ENCODE measurements around the gene ADGRL4.
"Not testable (repeated sequence)": the region's sequence is repeated elsewhere in the genome, so short reads cannot be mapped to it uniquely, and the experiment has no call there.

- TF ChIP-seq NANOG (IDR thresholded peaks at IDR 0.05; ENCODE audit: borderline replicate concordance); CTCF (conservative IDR thresholded peaks at IDR 0.05; ENCODE audit: low read depth in 2 of 2); POLR2AphosphoS5 (IDR thresholded peaks at IDR 0.05; ENCODE audit: low read depth); JUNB (IDR thresholded peaks at IDR 0.05; ENCODE audit: unreplicated experiment); EZH2 (IDR thresholded peaks at IDR 0.05; ENCODE audit: low read depth, unreplicated experiment); ZNF114 (CRISPR knock-in tag; IDR thresholded peaks at IDR 0.05); EZH2phosphoT487 (IDR thresholded peaks at IDR 0.05; ENCODE audit: unreplicated experiment); CREB1 (CRISPR knock-in tag; IDR thresholded peaks at IDR 0.05; ENCODE audit: low read depth); STAT1 (IDR thresholded peaks at IDR 0.05; ENCODE audit: unreplicated experiment): not testable (repeated sequence)
- TF ChIP-seq, protein P1, sequence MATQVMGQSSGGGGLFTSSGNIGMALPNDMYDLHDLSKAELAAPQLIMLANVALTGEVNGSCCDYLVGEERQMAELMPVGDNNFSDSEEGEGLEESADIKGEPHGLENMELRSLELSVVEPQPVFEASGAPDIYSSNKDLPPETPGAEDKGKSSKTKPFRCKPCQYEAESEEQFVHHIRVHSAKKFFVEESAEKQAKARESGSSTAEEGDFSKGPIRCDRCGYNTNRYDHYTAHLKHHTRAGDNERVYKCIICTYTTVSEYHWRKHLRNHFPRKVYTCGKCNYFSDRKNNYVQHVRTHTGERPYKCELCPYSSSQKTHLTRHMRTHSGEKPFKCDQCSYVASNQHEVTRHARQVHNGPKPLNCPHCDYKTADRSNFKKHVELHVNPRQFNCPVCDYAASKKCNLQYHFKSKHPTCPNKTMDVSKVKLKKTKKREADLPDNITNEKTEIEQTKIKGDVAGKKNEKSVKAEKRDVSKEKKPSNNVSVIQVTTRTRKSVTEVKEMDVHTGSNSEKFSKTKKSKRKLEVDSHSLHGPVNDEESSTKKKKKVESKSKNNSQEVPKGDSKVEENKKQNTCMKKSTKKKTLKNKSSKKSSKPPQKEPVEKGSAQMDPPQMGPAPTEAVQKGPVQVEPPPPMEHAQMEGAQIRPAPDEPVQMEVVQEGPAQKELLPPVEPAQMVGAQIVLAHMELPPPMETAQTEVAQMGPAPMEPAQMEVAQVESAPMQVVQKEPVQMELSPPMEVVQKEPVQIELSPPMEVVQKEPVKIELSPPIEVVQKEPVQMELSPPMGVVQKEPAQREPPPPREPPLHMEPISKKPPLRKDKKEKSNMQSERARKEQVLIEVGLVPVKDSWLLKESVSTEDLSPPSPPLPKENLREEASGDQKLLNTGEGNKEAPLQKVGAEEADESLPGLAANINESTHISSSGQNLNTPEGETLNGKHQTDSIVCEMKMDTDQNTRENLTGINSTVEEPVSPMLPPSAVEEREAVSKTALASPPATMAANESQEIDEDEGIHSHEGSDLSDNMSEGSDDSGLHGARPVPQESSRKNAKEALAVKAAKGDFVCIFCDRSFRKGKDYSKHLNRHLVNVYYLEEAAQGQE (IDR thresholded peaks at IDR 0.05; ENCODE audit: unreplicated experiment): not testable (repeated sequence)
Measured at GRCh38 chr1:78875986-78876385, 130.5 kb downstream of the ADGRL4 start.

Measured in GM23338 (cell line).